Stimulated activated CD4-positive, alpha-beta T cell treated with anti-CD3 and anti-CD28 coated beads, Interleukin-12 subunit alpha, Interleukin-12 subunit beta, amount 100 ng/mL, for 4 hours (primary cell): ENCODE data around the gene EMC10.
A peak's percentile ranks its signal among the peaks of the same experiment; 100 is the strongest.

Source experiments
- DNase-seq: peaks from one replicate; pipeline ENCODE4 v3.0.0-alpha.2; 2020

The EMC10 gene

GRCh38 chr19:50500060-50500752 is 23.9 kb downstream of the EMC10 start:
- no peak for DNase-seq

DNA sequence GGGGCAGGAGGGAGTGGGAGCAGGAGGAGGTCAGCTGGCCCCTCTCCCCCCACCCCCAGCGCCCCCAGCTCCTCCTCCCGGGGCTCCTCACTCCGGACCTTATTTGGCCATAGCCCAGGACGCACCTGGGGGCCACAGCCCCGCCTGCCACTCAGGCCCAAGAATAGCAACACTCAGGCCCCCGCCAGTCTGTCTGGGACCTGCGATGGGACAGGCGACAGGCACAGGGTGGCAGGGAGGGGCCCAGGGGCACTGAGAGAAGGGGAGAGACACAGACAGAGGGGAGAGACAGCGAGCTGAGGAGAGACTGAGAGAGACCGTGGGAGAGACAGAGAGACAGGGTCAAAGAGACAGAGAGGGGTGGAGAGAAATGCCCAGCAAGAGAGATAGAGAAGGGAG is 24.4 kb downstream of the EMC10 start:
- DNase-seq = no peak

- DNase-seq = no peak
Observed at GRCh38 chr19:50501186-50501567, 24.9 kb downstream of the EMC10 start.

GRCh38 chr19:50501568-50502475 is 25.5 kb downstream of the EMC10 start:
- DNase-seq = no peak

DNA sequence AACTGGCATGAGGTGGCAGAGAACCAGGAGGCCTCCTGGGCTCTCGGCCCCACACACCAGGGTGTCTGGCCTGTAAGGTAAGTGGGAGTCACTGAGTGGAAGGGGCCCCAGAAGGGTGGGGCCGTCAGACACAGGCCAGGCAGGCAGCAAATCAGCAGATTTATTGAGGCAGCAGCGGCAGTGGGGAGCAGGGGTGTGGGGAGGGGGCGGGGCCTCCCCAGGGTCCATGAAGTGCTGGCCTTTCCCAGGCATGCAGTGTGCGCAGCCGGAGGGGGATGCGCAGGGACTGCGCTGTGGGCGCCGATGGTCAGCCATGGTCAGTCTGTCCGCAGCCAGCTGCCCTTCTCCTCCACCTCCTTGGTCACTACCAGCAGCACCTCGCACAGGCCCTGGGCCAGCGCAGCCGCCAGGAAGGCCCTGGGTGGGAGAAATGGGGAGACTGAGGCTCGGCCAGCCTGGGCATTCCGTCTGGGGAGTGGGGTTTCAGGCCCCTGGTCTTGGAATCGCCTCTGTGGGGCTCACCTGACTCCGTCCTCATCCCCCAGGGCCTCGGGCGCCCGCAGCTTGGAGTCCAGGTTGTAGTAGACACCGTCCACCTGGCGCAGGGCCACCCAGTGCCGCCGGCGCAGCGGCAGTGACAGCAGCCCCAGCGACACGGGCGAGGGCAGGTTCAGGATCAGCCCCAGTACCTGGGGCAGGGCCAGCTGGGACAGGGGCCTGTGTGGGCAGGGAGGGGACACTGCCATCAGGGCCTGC is 29.7 kb downstream of the EMC10 start:
- DNase-seq = no peak

DNA sequence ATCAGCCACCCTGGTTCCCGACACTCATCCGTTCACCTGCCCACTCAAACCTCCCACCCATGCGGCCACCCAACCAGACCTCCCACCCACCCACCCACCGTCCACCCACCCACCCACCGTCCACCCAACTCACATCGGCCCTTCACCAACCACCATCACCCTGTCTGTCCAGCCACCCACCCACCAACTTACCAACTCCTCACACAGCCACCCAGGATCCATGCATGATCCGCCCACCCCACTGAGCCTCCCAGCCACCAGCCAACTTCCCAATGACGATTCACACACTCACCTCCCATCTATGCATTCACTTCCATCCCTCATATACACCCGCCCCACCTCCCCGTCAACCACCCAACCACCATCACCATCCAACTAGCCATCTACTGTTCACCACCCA is 30.4 kb downstream of the EMC10 start:
- no peak for DNase-seq

DNA sequence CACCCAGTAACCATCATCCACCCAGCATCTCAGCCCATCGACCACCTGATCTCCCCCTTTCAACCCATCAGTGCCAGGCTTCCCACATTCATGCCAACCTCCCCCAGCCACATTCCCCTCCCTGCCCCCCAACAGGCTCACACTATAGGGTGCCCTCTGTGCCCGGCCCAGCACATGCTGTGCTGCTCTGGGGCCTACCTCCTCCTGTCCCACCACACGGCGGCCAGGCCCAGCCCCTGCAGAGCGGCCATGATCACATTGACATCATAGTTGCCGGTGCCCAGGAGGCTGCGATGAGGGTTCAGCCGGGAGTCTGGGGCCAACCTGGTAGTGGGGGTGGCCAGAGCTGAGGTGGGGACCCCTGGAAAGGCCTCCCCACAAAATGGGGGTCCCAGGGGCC is 31.1 kb downstream of the EMC10 start:
- DNase-seq = no peak

GRCh38 chr19:50508843-50509190 is 32.5 kb downstream of the EMC10 start:
- no peak for DNase-seq

- no peak for DNase-seq
Observed at GRCh38 chr19:50509366-50509765, 33.1 kb downstream of the EMC10 start.

DNA sequence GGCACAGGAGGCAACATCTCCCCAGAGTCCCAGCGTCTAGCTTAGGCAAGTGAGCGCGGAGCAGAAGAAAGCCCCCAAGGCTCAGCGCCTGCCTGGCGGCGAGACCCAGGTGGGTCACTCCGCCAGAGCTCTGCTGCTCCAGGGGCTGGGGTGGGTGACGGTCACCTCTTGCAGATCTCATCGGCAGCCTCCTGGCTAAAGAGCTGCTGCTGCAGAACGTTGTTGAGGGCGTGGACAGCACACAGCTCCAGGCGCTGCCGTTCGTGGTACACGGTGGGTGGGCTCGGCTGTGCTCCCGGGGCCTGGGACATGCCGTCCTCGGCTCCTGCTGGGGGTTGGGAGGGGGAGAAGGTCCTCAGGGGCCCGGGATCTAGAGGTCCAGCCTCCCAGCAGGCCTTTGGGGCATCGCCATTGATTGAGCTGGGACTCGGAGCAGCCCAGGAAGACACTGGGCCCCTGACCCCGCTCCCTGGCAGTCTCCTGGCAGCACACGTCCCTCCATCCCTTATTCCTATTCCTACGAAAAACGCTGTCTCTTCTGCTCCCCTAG is 33.9 kb downstream of the EMC10 start:
- DNase-seq = no peak

GRCh38 chr19:50510700-50511068 is 34.4 kb downstream of the EMC10 start:
- no peak for DNase-seq

DNA sequence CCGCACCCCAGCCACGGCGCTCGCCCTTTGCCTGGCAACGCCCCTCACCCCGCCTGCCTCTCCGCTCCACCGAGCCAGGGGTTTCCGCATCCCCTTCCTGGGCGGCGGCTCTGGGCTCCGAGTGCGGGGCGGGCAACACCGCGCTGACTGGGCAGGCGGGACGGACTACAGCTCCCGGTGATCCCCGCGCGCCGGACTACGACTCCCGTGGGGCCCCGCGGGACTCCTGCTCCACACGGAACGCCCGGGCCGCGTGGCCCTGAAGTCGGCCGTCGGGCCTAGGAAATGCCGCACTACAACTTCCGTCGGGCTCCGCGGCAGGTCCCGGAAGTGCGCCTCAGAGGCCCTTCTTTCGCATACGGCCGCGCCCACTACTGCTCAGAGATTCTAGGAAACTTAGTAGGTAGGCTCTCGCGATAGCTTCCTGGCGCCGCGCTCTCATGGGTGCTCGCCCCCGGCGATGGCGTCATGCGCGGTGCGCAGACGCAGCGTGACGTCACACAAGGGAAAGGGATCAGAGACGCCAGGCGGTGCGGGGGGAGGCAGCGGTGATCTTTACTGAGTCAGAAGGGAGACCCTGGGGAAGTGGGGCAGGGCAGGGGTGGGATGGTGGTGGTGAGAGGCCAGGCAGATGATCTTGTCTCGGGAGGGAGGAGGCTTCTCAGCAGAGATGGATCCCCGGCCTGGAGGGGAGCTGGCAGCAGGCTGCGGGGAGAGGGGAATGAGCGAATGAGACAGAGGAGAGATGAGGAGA is 34.9 kb downstream of the EMC10 start, which contains the start of gene JOSD2:
TSS of gene JOSD2 (minus strand) at position 123 of the 754 bp plus-strand sequence. CDS start 760 bp downstream, outside the sequence.
- DNase-seq = peak; percentile 95

DNA sequence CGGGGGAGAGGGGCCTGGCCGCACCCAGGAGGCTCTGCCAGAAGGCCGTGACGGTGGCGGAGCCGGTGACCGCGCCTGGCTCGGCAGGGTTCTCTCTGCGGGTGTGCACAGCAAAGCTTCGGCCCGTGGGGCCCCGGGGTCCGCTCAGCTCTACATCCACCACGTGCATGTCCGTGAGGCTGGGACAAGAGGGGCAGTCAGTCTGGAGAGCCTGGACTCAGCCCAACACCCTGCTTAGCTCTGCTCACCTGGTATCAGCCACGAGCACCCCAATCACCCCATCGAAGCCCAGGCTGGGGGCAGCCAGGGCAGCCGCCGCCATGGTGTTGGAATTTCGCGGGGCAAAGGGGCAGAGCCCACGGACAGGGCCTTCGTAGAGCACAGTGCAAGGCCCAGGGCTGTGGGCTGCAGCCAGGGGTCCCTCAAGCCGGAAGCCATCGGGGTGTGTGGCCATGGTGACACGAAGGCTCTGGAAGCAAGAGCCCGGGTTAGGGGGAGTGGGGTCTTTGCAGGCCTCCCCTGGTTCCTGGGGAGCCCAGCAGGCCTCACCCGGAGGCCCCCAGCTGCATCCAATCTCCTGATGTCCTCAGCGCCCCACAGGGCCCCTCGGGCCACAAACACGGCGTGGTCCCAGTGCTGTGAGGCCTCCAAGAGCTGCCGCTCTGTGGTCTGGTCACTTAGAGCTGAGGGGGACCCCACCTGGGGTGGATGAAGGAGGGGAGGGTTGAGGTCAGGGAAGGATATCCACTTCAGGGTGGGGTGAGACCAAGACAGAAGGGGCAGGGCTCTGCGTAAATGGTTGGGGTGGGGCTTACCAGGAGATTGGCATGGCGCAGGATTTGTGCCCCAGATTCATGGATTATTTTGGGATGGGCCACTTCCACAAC is 36.0 kb downstream of the EMC10 start:
- no peak for DNase-seq

GRCh38 chr19:50512999-50513745 is 36.9 kb downstream of the EMC10 start:
- DNase-seq = no peak

DNA sequence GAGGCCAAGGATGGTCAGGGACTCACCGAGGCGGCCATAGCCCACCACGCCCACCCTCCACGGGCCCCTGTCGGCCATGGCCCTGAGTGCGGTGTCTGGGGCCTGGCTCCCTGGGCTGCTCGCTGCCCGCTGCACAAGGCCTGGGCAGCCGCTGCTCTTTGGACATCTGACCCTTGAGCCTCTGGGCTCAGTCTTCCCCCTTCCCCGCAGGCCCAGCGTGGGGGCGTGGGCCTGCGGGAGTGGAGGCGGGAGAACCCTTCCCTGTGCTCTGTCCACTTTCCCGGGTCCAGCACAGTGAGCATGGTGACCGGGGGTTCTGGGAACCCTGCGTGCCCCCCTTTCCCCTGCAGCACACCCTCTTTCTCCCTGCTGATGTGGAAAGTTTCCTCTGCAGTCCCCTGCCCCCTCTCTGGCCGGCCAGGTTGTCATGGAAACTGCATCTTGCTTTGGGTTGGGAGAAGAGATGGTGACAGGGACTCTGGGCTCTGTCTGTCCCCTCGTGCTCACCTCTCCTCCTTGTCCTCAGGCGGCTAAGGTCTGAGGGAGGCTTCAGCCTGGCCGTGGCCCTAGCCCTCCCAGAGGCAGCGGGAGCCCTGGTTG is 37.5 kb downstream of the EMC10 start, which contains the start of gene ASPDH:
TSS of gene ASPDH (minus strand) at position 168 of the 600 bp plus-strand sequence. CDS start at position 78, 90 bp downstream.
- DNase-seq = no peak

DNA sequence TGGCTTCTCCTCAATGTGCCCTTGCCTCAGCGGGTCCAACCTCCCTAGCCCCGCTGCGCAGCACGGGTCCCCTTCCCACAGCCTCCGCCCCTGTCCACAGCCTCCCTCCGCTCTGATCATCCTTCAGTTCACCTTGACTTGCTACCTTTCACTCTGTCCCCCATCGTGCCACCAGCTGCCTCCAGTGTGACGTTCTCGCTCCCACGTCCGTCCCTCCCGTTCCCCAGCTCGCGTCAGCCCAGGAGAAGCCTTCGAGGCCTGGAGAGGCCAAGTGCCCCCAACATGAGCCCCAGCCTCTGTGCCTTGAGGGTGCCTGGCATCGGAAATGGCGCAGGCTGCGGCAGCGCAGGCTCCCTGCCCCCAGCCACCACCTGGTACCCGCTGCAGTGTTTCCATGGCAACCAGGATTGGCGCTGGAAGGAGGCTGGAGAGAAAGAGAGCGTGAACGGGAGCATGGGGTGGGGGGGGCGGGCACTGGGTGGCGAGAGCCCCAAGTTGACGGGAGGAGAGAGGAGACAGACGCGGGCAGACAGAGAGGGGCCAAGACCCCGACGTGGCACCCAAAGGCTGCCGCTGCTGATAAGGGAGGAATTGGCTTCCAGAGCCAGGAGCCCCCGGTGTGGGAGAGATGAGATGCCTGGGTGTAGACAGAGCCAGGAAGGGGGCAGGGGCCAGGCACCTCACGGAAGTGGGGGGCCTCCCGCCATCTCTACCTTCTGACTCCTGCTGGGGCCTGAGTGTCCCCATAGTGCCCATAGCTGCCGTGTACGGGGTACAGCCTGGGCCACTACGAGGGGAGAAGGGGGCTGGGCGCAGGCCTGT is 38.2 kb downstream of the EMC10 start:
- DNase-seq = no peak

DNA sequence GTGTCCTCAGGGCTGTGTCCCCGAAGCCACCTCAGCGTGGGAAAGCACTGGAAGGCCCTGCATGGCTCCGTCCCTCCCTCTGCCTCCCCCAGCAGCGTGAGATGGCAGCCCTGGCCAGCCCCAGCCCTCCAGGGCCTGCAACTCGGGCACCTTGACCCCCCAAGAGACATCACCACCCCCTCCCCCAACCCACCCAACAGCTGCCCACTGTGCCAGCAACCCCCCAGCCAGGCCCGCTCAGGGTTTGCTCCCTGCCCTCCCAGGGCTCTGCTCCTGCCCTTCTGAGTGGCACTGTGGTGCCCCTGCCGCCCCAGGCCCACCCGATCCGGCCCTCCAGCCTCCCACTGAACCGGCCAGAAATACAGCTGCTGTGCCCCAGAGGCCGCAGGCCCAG is 38.9 kb downstream of the EMC10 start:
- DNase-seq = no peak

GRCh38 chr19:50516456-50516855 is 40.1 kb downstream of the EMC10 start:
- DNase-seq = no peak
